ENCODE measurements around the gene SLC36A2. TPM values are rescaled to one million over a fixed set of nuclear protein-coding genes. Genes with fewer than 3 reads are reported as not detected.

Gene SLC36A2
- total RNA-seq, 1 donor = not detected

DNA sequence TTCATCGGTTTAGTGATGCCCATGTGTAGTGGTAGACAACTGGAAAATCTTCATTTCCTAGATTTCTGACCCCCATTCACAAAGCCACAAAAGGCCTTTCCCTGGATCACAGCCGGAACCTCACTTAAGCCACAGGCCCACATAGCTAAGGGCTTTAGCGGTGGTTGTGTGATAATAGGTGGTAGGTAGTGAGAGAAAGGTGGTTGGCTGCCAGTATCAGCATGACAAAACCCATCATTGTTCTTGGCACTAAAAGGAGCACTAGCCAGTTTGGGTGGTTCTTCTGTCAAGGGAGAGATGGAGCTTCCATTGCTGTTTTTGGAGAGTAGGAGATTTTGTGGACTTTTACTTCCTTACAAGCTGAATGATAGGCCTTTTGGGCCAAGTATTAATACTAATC is 9.7 kb upstream of the SLC36A2 start:
- H3K27me3 ChIP-seq (ENCODE audit: insufficient read depth, low read length) = no peaks in the 10 kb centered on the region
- no peak overlapping the region for H2AFZ ChIP-seq (ENCODE audit: low read length)
- H3K9me3 ChIP-seq (ENCODE audit: low read depth, low read length) = no peaks in the 10 kb centered on the region
- no peak overlapping the region for H3K4me2 ChIP-seq (ENCODE audit: insufficient read depth, low read length)
- no peaks in the 10 kb centered on the region for H3K79me2 ChIP-seq (ENCODE audit: insufficient read depth, low read length)
- no peaks in the 10 kb centered on the region for H3K36me3 ChIP-seq (ENCODE audit: insufficient read depth, low read length)
- no peak for DNase-seq (ENCODE audit: insufficient read length, low spot score, missing footprints)
- TF ChIP-seq, protein P1, sequence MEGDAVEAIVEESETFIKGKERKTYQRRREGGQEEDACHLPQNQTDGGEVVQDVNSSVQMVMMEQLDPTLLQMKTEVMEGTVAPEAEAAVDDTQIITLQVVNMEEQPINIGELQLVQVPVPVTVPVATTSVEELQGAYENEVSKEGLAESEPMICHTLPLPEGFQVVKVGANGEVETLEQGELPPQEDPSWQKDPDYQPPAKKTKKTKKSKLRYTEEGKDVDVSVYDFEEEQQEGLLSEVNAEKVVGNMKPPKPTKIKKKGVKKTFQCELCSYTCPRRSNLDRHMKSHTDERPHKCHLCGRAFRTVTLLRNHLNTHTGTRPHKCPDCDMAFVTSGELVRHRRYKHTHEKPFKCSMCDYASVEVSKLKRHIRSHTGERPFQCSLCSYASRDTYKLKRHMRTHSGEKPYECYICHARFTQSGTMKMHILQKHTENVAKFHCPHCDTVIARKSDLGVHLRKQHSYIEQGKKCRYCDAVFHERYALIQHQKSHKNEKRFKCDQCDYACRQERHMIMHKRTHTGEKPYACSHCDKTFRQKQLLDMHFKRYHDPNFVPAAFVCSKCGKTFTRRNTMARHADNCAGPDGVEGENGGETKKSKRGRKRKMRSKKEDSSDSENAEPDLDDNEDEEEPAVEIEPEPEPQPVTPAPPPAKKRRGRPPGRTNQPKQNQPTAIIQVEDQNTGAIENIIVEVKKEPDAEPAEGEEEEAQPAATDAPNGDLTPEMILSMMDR (IDR thresholded peaks at IDR 0.05; ENCODE audit: extremely low read depth, low read depth, low read length) = no peak
- H3K4me3 ChIP-seq (ENCODE audit: insufficient read depth, low read length) = no peak overlapping the region
- no peaks in the 10 kb centered on the region for H4K20me1 ChIP-seq (ENCODE audit: insufficient read depth, low read length)
- H3K4me1 ChIP-seq (ENCODE audit: insufficient read depth, low read length) = no peaks in the 10 kb centered on the region
- H3K27ac ChIP-seq (ENCODE audit: low read depth, low read length) = no peak overlapping the region

DNA sequence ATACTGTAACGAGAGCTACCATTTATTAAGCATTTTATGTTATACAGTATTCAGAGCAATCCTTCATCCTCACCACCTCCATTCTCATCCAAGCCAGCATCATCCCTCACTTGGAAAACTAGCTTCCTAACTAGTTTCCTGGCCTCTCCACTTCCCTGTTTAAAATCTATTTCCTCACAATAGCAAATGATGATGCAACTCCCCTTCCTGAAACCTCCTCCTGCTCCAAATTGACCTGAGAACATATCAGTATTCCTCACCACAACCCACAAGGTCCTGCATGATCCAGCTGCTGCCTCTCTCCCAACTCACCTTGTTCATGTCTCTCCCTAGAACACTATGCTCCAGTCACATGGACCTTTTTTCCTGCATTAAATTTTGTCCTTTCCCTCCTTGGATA is 4.3 kb upstream of the SLC36A2 start:
- H3K27me3 ChIP-seq (ENCODE audit: insufficient read depth, low read length) = peaks cover 12% of the 10 kb centered on the region
- DNase-seq (ENCODE audit: insufficient read length, low spot score, missing footprints) = no peak
- H3K9me3 ChIP-seq (ENCODE audit: low read depth, low read length) = no peaks in the 10 kb centered on the region
- no peaks in the 10 kb centered on the region for H3K79me2 ChIP-seq (ENCODE audit: insufficient read depth, low read length)
- no peak overlapping the region for H3K4me3 ChIP-seq (ENCODE audit: insufficient read depth, low read length)
- no peaks in the 10 kb centered on the region for H4K20me1 ChIP-seq (ENCODE audit: insufficient read depth, low read length)
- H2AFZ ChIP-seq (ENCODE audit: low read length) = no peak overlapping the region
- H3K27ac ChIP-seq (ENCODE audit: low read depth, low read length) = no peak overlapping the region
- TF ChIP-seq, protein P1 (IDR thresholded peaks at IDR 0.05; ENCODE audit: extremely low read depth, low read depth, low read length) = no peak
- no peaks in the 10 kb centered on the region for H3K4me1 ChIP-seq (ENCODE audit: insufficient read depth, low read length)
- H3K4me2 ChIP-seq (ENCODE audit: insufficient read depth, low read length) = no peak overlapping the region
- H3K36me3 ChIP-seq (ENCODE audit: insufficient read depth, low read length) = no peaks in the 10 kb centered on the region

DNA sequence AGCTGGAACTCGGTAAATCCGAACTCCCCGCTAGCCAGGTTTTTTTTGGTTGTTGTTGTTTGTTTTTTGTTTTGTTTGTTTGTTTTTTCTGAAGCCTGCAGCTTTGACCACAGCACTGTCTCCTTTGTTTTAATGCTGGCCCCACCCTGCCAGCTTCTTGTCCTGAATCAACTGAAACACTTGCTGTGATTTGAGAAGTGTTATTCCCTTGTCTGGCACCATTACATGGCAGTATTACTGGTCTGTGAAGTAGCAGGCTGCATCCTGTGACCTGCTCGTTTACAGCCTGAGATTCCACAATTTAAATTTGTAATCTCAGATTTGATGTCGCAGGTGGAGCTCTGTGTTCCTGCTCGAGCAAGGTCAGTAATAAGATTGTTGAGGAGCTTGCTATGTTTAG is 1.4 kb upstream of the SLC36A2 start:
- Histone ChIP-seq H2AFZ (ENCODE audit: low read length) (no peak overlapping the region), H3K9me3 (ENCODE audit: low read depth, low read length) (no peaks in the 10 kb centered on the region), H3K4me1 (ENCODE audit: insufficient read depth, low read length) (peaks cover 9% of the 10 kb centered on the region), H4K20me1 (ENCODE audit: insufficient read depth, low read length) (no peaks in the 10 kb centered on the region), H3K36me3 (ENCODE audit: insufficient read depth, low read length) (no peaks in the 10 kb centered on the region), H3K79me2 (ENCODE audit: insufficient read depth, low read length) (no peaks in the 10 kb centered on the region), H3K4me2 (ENCODE audit: insufficient read depth, low read length) (no peak overlapping the region), H3K27ac (ENCODE audit: low read depth, low read length) (no peak overlapping the region), H3K4me3 (ENCODE audit: insufficient read depth, low read length) (no peak overlapping the region), H3K27me3 (ENCODE audit: insufficient read depth, low read length) (peaks cover 24% of the 10 kb centered on the region)
- no peak for DNase-seq (ENCODE audit: insufficient read length, low spot score, missing footprints)
- TF ChIP-seq, protein P1 (IDR thresholded peaks at IDR 0.05; ENCODE audit: extremely low read depth, low read depth, low read length) = no peak

DNA sequence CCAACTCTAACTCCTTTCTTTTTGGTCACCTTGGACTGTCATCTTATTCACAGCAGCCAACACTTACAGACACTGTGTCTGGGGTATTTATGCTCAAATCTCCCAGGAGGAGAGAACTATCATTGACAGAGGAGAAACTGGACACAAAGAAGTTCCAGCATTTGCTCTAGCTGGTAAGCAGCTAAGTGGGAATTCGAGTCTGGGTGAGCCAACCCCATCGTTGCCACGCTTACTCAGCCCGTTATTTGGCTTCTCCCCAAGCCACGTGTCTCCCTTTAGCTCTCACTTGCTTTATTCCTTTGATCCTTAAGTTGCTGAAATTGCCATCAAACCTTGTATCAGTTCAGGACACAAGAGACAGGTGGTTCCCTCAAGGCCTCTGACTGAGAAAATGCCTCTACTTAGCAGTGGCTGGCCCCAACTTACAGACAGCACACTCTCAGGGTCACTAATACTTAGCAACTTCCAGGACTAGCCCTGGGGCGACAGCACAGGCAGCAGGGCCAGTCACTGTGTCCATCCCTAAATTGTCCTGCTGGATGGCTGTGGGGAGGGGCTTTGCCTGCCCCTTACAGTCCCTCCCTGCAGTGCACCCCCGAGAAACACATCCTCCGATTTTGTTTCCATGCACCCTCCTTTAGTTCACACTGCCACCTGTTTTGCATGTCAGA is 1.4 kb downstream of the SLC36A2 start:
- Histone ChIP-seq H3K79me2 (ENCODE audit: insufficient read depth, low read length) (no peaks in the 10 kb centered on the region), H3K36me3 (ENCODE audit: insufficient read depth, low read length) (no peaks in the 10 kb centered on the region), H3K4me2 (ENCODE audit: insufficient read depth, low read length) (peak overlapping the region; percentile 24), H2AFZ (ENCODE audit: low read length) (no peak overlapping the region), H3K27me3 (ENCODE audit: insufficient read depth, low read length) (peaks cover 32% of the 10 kb centered on the region), H3K4me1 (ENCODE audit: insufficient read depth, low read length) (peaks cover 9% of the 10 kb centered on the region), H4K20me1 (ENCODE audit: insufficient read depth, low read length) (no peaks in the 10 kb centered on the region), H3K27ac (ENCODE audit: low read depth, low read length) (no peak overlapping the region), H3K4me3 (ENCODE audit: insufficient read depth, low read length) (no peak overlapping the region), H3K9me3 (ENCODE audit: low read depth, low read length) (no peaks in the 10 kb centered on the region)
- peak; percentile 73 for DNase-seq (ENCODE audit: insufficient read length, low spot score, missing footprints)
- TF ChIP-seq, protein P1 (IDR thresholded peaks at IDR 0.05; ENCODE audit: extremely low read depth, low read depth, low read length) = no peak
